HepG2 (cell line): ENCODE results near the gene GGNBP2. TPM values are rescaled to one million over a fixed set of nuclear protein-coding genes. Genes with fewer than 3 reads are reported as not detected.

Experiments used
- ATF3 ChIP-seq: sonication (generic); formaldehyde crosslinking; IDR thresholded peaks from 2 replicates; pipeline ENCODE4 v1.4.0; 2020; ENCODE audit warnings: missing genetic modification reagents
- ATF5 ChIP-seq: sonication (generic); formaldehyde crosslinking; IDR thresholded peaks from 2 replicates; pipeline ENCODE4 v1.4.0; 2020; ENCODE audit warnings: mild to moderate bottlenecking, low read depth, missing genetic modification reagents
- ATM ChIP-seq: fragments of 450-650 bp; IDR thresholded peaks from 2 replicates; pipeline ENCODE4 v1.7.1; 2017; ENCODE audit warnings: mild to moderate bottlenecking, borderline replicate concordance
- CBX1 ChIP-seq: IDR thresholded peaks from one replicate; pipeline ENCODE4 v1.6.1; 2016; ENCODE audit warnings: antibody characterized with exemption, low read depth
- DDIT3 ChIP-seq: sonication (generic); formaldehyde crosslinking; IDR thresholded peaks from 2 replicates; pipeline ENCODE4 v1.4.0; 2020; ENCODE audit warnings: mild to moderate bottlenecking, missing genetic modification reagents
- EHMT2 ChIP-seq: fragments of 200-600 bp; sonication (generic); IDR thresholded peaks from 2 replicates; pipeline ENCODE4 v1.7.0; 2017; ENCODE audit warnings: antibody characterized with exemption, low read depth, low read length, borderline replicate concordance
- HNF4A ChIP-seq: sonication (generic); formaldehyde crosslinking; IDR thresholded peaks from 2 replicates; pipeline ENCODE4 v1.4.0; 2020; ENCODE audit warnings: missing genetic modification reagents
- MYC ChIP-seq: sonication (generic); formaldehyde crosslinking; IDR thresholded peaks from 2 replicates; pipeline ENCODE4 v1.9.0; 2021; ENCODE audit warnings: missing genetic modification reagents, borderline replicate concordance
- NCOA5 ChIP-seq: sonication (generic); formaldehyde crosslinking; IDR thresholded peaks from 2 replicates; pipeline ENCODE4 v1.4.0; 2020; ENCODE audit warnings: missing genetic modification reagents
- PITX1 ChIP-seq: sonication (generic); formaldehyde crosslinking; IDR thresholded peaks from 2 replicates; pipeline ENCODE4 v1.5.1; 2020; ENCODE audit warnings: mild to moderate bottlenecking, missing genetic modification reagents
- RBM22 ChIP-seq: fragments of 200-400 bp; formaldehyde crosslinking; optimal IDR thresholded peaks from 2 replicates; pipeline ENCODE3; 2017; ENCODE audit warnings: mild to moderate bottlenecking, low read length, moderate library complexity
- RFXAP ChIP-seq: sonication (generic); formaldehyde crosslinking; IDR thresholded peaks from 2 replicates; pipeline ENCODE4 v1.4.0; 2020; ENCODE audit warnings: missing genetic modification reagents, borderline replicate concordance
- RORA ChIP-seq: sonication (generic); formaldehyde crosslinking; IDR thresholded peaks from 2 replicates; pipeline ENCODE4 v1.5.0; 2020; ENCODE audit warnings: mild to moderate bottlenecking, missing genetic modification reagents, moderate library complexity
- SP2 ChIP-seq: sonication (generic); formaldehyde crosslinking; IDR thresholded peaks from 2 replicates; pipeline ENCODE4 v1.5.1; 2020; ENCODE audit warnings: mild to moderate bottlenecking, missing genetic modification reagents
- SRSF9 ChIP-seq: fragments of 200-400 bp; formaldehyde crosslinking; IDR thresholded peaks from 2 replicates; pipeline ENCODE4 v1.6.1; 2018; ENCODE audit warnings: borderline replicate concordance, mild to moderate bottlenecking, low read depth, low read length; ENCODE audit not compliant: insufficient read depth, poor library complexity, severe bottlenecking
- TBL1XR1 ChIP-seq: fragments of 150-350 bp; IDR thresholded peaks from 2 replicates; pipeline ENCODE4 v1.6.1; 2014; ENCODE audit warnings: borderline replicate concordance, low read length; ENCODE audit not compliant: partially characterized antibody
- TEAD2 ChIP-seq: sonication (generic); formaldehyde crosslinking; IDR thresholded peaks from 2 replicates; pipeline ENCODE4 v1.9.0; 2021; ENCODE audit warnings: missing genetic modification reagents
- ZNF207 ChIP-seq: fragments of 450-650 bp; IDR thresholded peaks from 2 replicates; pipeline ENCODE4 v1.6.1; 2016; ENCODE audit warnings: antibody characterized with exemption, borderline replicate concordance
- ZNF260 ChIP-seq: sonication (generic); formaldehyde crosslinking; IDR thresholded peaks from 2 replicates; pipeline ENCODE4 v1.4.0; 2020; ENCODE audit warnings: missing genetic modification reagents, low read depth, mild to moderate bottlenecking, borderline replicate concordance
- ZNF33B ChIP-seq: sonication (generic); formaldehyde crosslinking; IDR thresholded peaks from 2 replicates; pipeline ENCODE4 v1.5.1; 2020; ENCODE audit warnings: mild to moderate bottlenecking, missing genetic modification reagents
- ZNF530 ChIP-seq: sonication (generic); formaldehyde crosslinking; IDR thresholded peaks from 2 replicates; pipeline ENCODE4 v1.5.0; 2020; ENCODE audit warnings: low read depth, mild to moderate bottlenecking, missing genetic modification reagents
- ZSCAN12 ChIP-seq: sonication (generic); formaldehyde crosslinking; IDR thresholded peaks from 2 replicates; pipeline ENCODE4 v1.9.0; 2021; ENCODE audit warnings: mild to moderate bottlenecking, missing genetic modification reagents
- ZSCAN29 ChIP-seq: sonication (generic); formaldehyde crosslinking; conservative IDR thresholded peaks from 2 replicates; pipeline ENCODE4 v1.4.0; 2020; ENCODE audit warnings: mild to moderate bottlenecking, missing genetic modification reagents
- polyA plus RNA-seq, 8 experiments: library from polyadenylated mRNA; depleted of rRNA in 3 of 8; stranded (reverse) in 7 of 8; unstranded in 1 of 8; fragments of >200 nt; fragmentation: Illumina TruSeq in 4 of 8; extraction: Trizol in 4 of 8; gene quantifications; 2 replicates each; pipeline versions ENCODE4 v1.2.1 to v1.2.3, GENCODE V29; 2011 to 2016; ENCODE audit warnings: low read depth in 4 of 8, missing spikeins in 1 of 8, mixed read lengths in 1 of 8; ENCODE audit not compliant: insufficient read depth in 1 of 8
- total RNA-seq, 5 experiments: library from RNA; depleted of rRNA; stranded (reverse); fragments of >200 nt; fragmentation: Illumina TruSeq; extraction: Trizol; gene quantifications; 2 replicates each; pipeline ENCODE4 v1.2.3, GENCODE V29; 2016; ENCODE audit warnings: low read depth in 1 of 5
- TF ChIP-seq, protein P1 (sequence below): sonication (generic); formaldehyde crosslinking; IDR thresholded peaks from 2 replicates; pipeline ENCODE4 v1.8.1; 2023; ENCODE audit warnings: mild to moderate bottlenecking, inconsistent platforms, moderate library complexity, missing genetic modification reagents, borderline replicate concordance
- TF ChIP-seq, protein P2 (sequence below): IDR thresholded peaks from 2 replicates; pipeline ENCODE4 v1.6.1; 2016
- TF ChIP-seq, protein P3 (sequence below): sonication (generic); formaldehyde crosslinking; IDR thresholded peaks from 2 replicates; pipeline ENCODE4 v1.4.0; 2020; ENCODE audit warnings: mild to moderate bottlenecking, missing genetic modification reagents

The GGNBP2 gene
- total and polyA plus RNA-seq, 2 of the 13 experiments (the other 11 are each of a cell fraction or from before 2014, with no cell fraction given): 53.3 to 84.2 TPM

DNA sequence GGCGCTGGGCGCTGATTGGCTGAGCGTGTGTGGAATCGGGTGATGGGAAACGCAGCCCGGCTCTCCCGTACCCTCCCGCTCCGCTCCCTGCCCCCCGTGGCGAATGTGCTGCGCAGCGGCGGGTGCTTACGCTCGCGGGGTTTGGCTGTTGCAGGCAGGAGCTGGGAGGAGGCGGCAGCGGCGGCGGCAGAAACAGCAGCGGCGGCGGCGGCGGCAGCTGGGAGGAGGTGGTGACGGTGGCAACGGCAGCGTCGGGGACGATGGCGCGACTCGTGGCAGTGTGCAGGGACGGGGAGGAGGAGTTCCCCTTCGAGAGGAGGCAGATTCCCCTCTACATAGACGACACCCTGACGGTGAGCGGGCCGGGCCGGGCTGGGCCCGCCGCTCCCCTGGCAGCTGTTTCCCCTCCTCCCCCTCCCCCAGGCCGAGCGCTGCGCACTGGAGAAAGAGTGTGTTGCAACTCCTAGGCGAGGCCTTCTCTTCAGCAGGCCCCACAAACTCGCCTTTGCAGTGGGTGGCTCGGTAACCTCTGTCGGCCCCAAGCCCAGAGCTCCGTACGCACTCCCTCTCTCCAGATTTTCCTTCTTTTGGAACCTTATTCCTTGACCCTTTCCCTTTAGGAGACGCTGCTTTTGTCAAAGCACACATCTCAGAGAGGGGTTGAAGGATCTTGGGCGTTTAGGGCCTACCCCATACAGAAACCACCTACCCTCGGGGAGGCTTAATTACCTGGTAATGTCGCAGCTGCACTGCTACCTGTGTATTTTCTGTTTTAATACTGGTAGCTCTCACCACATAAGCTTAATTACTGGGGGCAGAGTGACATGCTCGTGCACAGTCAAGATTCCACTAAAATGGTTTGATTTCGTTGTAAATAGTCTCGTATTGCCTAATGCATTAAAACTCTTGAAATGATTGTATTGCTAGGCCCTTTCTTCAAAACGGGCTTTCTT lies 1.0 kb downstream of the GGNBP2 start (continued):
- TF ChIP-seq ZNF530 (CRISPR knock-in tag): no peak
- TF ChIP-seq RORA: no peak
- no peak for TF ChIP-seq TEAD2
- TF ChIP-seq EHMT2: no peak
- peak; percentile 70; the same call in 1 of the 2 replicates for TF ChIP-seq RFXAP (CRISPR knock-in tag)
- TF ChIP-seq, protein P1, sequence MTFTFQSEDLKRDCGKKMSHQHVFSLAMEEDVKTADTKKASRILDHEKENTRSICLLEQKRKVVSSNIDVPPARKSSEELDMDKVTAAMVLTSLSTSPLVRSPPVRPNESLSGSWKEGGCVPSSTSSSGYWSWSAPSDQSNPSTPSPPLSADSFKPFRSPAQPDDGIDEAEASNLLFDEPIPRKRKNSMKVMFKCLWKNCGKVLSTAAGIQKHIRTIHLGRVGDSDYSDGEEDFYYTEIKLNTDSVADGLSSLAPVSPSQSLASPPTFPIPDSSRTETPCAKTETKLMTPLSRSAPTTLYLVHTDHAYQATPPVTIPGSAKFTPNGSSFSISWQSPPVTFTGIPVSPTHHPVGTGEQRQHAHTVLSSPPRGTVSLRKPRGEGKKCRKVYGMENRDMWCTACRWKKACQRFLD (CRISPR knock-in tag): no peak; the same call in 1 of the 2 replicates
- no peak for TF ChIP-seq ZNF260 (CRISPR knock-in tag)
- no peak for TF ChIP-seq ZNF207
- peak; percentile 11; the same call in 1 of the 2 replicates for TF ChIP-seq ATF3 (CRISPR knock-in tag)
- no peak for TF ChIP-seq TBL1XR1
- peak; percentile 81 for TF ChIP-seq MYC (CRISPR knock-in tag)
- no peak; the same call in 1 of the 2 replicates for TF ChIP-seq HNF4A (CRISPR knock-in tag)
- TF ChIP-seq NCOA5 (CRISPR knock-in tag): no peak
- TF ChIP-seq ZSCAN29 (CRISPR knock-in tag): no peak
- no peak for TF ChIP-seq DDIT3 (CRISPR knock-in tag)
- TF ChIP-seq CBX1: no peak
- peak; percentile 76 for TF ChIP-seq SP2 (CRISPR knock-in tag)
- no peak for TF ChIP-seq ZNF33B (CRISPR knock-in tag)
- TF ChIP-seq RBM22: no peak
- TF ChIP-seq, protein P2, sequence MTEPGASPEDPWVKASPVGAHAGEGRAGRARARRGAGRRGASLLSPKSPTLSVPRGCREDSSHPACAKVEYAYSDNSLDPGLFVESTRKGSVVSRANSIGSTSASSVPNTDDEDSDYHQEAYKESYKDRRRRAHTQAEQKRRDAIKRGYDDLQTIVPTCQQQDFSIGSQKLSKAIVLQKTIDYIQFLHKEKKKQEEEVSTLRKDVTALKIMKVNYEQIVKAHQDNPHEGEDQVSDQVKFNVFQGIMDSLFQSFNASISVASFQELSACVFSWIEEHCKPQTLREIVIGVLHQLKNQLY (CRISPR knock-in tag): no peak
- no peak for TF ChIP-seq ATM
- TF ChIP-seq ATF5 (CRISPR knock-in tag): no peak
- no peak for TF ChIP-seq PITX1 (CRISPR knock-in tag)
- no peak for TF ChIP-seq SRSF9
- TF ChIP-seq, protein P3, sequence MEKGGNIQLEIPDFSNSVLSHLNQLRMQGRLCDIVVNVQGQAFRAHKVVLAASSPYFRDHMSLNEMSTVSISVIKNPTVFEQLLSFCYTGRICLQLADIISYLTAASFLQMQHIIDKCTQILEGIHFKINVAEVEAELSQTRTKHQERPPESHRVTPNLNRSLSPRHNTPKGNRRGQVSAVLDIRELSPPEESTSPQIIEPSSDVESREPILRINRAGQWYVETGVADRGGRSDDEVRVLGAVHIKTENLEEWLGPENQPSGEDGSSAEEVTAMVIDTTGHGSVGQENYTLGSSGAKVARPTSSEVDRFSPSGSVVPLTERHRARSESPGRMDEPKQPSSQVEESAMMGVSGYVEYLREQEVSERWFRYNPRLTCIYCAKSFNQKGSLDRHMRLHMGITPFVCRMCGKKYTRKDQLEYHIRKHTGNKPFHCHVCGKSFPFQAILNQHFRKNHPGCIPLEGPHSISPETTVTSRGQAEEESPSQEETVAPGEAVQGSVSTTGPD (CRISPR knock-in tag): 0 out of 2 replicates have a peak, but pooled peaks have one; percentile 51
- no peak for TF ChIP-seq ZSCAN12
